HG03442 (cell line): ENCODE data around the gene SCARF1.

Source experiments
- ATAC-seq: cut with Tn5 transposase; IDR thresholded peaks from one replicate; pipeline ENCODE4 v1.9.1; 2021; ENCODE audit warnings: mild to moderate bottlenecking, moderate library complexity; ENCODE audit not compliant: unreplicated experiment

SCARF1 gene

GRCh38 chr17:1605681-1606351, 39.7 kb downstream of the SCARF1 start:
- no peak for ATAC-seq

- ATAC-seq = no peak
Measured at GRCh38 chr17:1604831-1605528, 40.6 kb downstream of the SCARF1 start.

GRCh38 chr17:1601571-1601970, 44.0 kb downstream of the SCARF1 start:
- ATAC-seq = no peak

- ATAC-seq = no peak
Measured at GRCh38 chr17:1598399-1599095, 47.0 kb downstream of the SCARF1 start.

GRCh38 chr17:1597861-1598342, 47.6 kb downstream of the SCARF1 start:
- ATAC-seq = no peak

GRCh38 chr17:1593630-1593931, 52.0 kb downstream of the SCARF1 start:
- ATAC-seq = no peak

- ATAC-seq = peak; percentile 52
Measured at GRCh38 chr17:1592751-1593629, 52.5 kb downstream of the SCARF1 start.

- ATAC-seq = no peak
Measured at GRCh38 chr17:1591474-1592090, 54.0 kb downstream of the SCARF1 start.

DNA sequence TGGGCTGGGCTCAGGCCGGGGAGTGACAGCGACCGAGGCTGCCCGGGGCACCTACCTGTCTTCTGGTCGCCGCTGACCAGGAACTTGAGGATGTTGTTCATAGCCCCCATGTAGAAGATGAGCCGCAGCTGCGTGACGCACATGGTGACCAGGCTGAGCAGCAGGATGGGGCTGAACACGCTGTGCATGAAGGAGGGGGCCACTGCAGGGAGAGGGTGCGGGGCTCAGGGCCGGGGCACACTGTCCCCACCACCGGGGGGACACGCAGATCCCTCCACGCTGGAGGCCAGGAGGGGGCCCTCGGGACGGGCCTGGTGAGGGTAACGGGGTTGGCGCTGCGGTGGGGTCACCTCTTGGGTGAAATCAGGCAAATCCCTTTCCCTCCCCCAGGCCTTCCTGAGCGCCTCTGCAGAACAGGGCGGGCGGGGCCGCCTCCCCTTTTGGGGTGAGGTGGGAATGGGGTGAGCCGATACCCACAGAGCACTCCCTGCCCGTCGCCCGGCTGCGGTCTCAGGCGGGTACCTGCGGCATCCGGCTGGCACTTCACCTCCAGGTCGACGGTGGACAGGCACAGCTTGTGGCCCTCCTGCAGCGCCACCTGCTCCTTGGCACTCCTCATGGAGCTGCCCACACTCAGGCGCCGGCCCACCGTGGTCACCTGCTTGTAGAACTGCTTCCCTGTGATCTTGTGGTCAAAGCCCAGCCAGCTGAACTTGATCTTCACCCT, 54.6 kb downstream of the SCARF1 start:
- ATAC-seq = no peak

DNA sequence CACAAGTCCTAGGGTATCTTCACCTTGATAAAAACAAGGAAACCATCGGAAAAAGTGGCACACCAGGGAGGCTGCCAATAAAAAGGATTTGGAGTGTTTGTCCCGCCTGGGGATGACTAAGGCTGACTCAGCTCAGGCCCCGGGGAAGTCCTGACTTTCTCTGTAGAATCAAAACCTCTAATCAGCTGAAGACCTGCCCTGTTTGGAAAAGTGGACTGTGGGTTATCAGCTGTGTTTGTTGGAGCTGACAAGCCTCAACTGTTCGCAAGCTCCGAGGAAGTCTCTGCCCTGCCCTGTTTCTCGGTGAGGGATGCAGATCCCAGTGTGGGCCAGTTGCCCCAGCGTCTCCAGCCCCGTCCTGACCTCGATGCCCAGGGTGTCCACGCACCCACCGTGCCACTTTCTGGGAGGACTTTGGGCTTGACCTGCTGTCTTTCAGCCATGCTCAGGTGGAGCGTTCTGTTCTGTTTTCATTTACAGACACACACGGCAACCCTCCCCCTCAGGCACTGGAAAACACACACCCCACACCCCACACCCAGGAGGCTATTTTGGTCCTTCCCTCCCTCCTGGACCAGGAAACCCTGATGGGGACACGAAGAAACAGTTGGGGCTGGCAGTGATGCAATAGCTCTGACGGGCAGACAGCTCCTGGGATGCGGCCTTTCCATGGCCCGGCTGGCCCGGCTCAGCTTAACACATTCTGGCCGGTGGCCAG, 55.3 kb downstream of the SCARF1 start:
- ATAC-seq = no peak

DNA sequence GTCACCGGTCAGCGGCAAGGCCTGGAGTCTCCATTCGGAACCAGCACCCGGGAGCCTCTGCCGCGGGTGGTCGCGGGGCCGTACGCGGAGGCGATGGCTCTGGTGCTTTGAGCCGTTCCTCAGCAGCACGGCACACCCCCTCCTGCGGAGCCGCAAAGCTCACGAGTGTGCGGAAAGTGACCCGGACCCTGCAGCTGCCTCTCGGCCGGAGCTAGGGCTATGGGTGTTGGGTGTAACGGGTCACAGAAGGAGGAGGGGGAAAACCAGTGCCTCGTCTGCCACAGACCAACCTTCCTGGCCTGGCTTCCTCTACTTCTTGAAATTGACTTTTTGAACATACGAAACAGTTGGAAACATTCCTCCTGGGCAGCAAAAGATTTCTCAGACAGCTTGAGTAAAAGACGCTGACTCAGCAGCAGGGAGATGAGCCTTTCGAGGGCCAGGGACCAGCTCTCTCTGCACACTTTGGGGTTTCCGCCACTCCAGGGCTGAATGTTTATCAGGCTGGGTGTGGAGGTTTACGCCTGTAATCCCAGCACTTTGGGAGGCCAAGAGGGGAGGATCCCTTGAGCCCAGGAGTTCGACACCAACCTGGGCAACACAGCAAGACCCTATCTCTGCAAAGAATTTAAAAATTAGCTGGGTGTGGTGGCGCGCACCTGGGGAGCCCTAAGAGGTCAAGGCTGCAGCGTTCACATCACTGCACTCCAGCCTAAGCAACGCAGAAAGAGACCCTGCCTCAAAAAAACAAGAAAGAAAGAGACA, 56.5 kb downstream of the SCARF1 start:
- ATAC-seq = no peak

DNA sequence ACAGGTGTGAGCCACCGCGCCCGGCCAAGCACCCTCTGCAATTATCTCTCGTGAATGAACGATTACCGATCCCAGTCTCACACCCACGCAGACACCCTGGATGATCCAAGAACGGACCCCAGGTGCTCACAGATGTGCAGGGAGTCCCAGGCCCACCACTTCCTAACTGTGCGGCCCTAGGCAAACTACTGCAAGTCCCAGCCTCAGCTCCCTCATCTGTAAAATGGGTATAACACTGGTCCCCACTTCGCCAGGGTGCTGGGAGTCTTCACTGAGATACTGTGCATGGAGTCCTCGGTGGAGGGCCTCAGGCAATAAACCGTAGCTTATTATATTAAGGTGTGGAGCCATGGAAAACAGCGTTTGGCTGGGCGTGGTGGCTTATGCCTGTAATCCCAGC, 61.4 kb downstream of the SCARF1 start:
- ATAC-seq = no peak
